ENCODE results near the gene KREMEN2. TPM values are rescaled to one million over a fixed set of nuclear protein-coding genes. Genes with fewer than 3 reads are reported as not detected.

The KREMEN2 gene
- total RNA-seq, 1 donor: under 0.01 TPM

DNA sequence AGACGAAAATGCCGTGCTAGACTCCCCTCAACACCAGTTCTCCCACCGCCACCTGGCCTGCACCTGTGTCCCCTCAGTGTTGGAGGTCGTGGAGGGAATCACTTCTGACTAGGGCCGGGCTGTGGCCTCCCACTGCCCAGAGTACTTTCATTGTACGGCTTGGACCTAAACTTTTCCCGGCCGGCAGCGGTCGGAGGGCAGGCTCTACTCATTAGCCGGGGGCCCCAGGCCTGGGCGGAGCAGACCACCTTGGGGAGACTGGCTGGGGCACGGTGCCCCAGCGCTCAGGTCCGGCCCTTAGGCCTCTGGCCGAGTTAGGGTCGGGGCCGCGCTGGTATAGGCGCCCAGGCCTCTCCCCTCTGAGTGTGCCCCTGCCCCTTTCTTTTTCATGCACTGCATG, 53.3 kb downstream of the KREMEN2 start:
- DNase-seq (ENCODE audit: low read depth in 2 of 3, low spot score in 2 of 3): no peak

Small RNA genes lying within 50 kb of the gene (small RNA-seq; reads per million reads assigned to genes)
- gene LINC00514: not detected

Other genes with a start within 250 kb of the KREMEN2 start
- gene PRSS27, start 244.1 kb upstream of the KREMEN2 start, total RNA-seq: 3.2 TPM
- gene SRRM2, start 211.6 kb upstream of the KREMEN2 start, total RNA-seq: 130 TPM
- gene ELOB, start 187.0 kb upstream of the KREMEN2 start, total RNA-seq: 263 TPM
- not detected for gene PRSS33, start 176.7 kb upstream of the KREMEN2 start, total RNA-seq
- 0.27 TPM for gene PRSS41, start 165.8 kb upstream of the KREMEN2 start, total RNA-seq
- 27.2 TPM for gene PRSS21, start 147.0 kb upstream of the KREMEN2 start, total RNA-seq
- gene ZG16B, start 134.0 kb upstream of the KREMEN2 start, total RNA-seq: 4.3 TPM
- gene PRSS22, start 106.1 kb upstream of the KREMEN2 start, total RNA-seq: not detected
- gene FLYWCH2, start 81.1 kb upstream of the KREMEN2 start, total RNA-seq: 54.1 TPM
- 28.3 TPM for gene FLYWCH1, start 52.3 kb upstream of the KREMEN2 start, total RNA-seq
- 19.4 TPM for gene PAQR4, start 5.1 kb downstream of the KREMEN2 start, total RNA-seq
- 7.3 TPM for gene PKMYT1, start 16.2 kb downstream of the KREMEN2 start, total RNA-seq
- 0.27 TPM for gene CLDN9, start 48.6 kb downstream of the KREMEN2 start, total RNA-seq
- 0.27 TPM for gene CLDN6, start 53.9 kb downstream of the KREMEN2 start, total RNA-seq
- 7.8 TPM for gene TNFRSF12A, start 56.1 kb downstream of the KREMEN2 start, total RNA-seq
- gene HCFC1R1, start 59.7 kb downstream of the KREMEN2 start, total RNA-seq: 17.8 TPM
- 45.0 TPM for gene THOC6, start 59.8 kb downstream of the KREMEN2 start, total RNA-seq
- gene BICDL2, start 72.7 kb downstream of the KREMEN2 start, total RNA-seq: not detected
- 0.27 TPM for gene MMP25, start 82.3 kb downstream of the KREMEN2 start, total RNA-seq
- gene IL32, start 101.4 kb downstream of the KREMEN2 start, total RNA-seq: 0.54 TPM
- under 0.01 TPM for gene ZSCAN10, start 135.0 kb downstream of the KREMEN2 start, total RNA-seq
- gene ZNF205, start 148.3 kb downstream of the KREMEN2 start, total RNA-seq: 4.8 TPM
- gene ZNF213, start 170.8 kb downstream of the KREMEN2 start, total RNA-seq: 7.0 TPM
- gene OR1F1, start 223.9 kb downstream of the KREMEN2 start, total RNA-seq: not detected

Data from hematopoietic multipotent progenitor cell (in vitro differentiated cells).